Hepatic stellate cell (primary cell): ENCODE measurements around the gene RBM23.
A peak's percentile ranks its signal among the peaks of the same experiment; 100 is the strongest.
"Not testable (repeated sequence)": the region's sequence is repeated elsewhere in the genome, so short reads cannot be mapped to it uniquely, and the experiment has no call there.

Source experiments
- DNase-seq: peaks from one replicate; pipeline ENCODE4 v3.0.0; 2011; ENCODE audit warnings: low spot score

RBM23 gene

DNA sequence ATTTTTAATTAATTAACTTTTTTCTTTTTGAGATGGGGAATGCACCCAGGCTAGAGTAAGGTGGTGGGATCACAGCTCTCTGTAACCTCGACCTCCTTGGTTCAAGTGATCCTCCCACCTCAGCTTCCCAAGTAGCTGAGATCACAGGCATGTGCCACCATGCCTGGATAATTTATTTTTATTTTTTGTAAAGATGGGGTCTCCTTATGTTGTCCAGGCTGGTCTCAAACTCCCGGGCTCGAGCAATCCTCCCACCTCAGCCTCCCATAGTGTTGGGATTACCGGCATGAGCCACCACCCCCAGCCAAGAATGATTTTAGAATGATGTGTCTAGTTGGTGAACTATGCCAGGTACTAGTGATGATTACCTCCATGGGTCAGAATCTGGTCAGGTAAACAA, 54.0 kb downstream of the RBM23 start:
- DNase-seq: no peak

DNA sequence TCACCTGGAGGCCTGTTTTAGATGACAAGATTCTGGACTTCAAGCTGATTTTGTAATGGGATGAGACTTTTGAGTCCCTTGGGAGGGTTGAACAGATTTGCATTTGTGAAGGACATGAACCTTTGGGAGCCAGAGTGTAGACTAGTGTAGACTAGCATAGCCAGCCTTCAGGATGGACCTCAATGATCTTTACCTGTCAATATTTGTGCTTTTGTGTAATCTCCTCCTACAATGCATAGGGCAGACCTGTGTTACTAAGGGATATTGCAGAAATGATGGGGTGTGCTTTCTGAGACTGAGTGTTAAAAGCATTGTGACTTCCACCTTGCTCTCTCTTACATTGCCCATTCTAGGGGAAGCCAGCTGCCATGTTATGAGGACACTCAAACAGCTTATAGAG, 57.3 kb downstream of the RBM23 start:
- no peak for DNase-seq

DNA sequence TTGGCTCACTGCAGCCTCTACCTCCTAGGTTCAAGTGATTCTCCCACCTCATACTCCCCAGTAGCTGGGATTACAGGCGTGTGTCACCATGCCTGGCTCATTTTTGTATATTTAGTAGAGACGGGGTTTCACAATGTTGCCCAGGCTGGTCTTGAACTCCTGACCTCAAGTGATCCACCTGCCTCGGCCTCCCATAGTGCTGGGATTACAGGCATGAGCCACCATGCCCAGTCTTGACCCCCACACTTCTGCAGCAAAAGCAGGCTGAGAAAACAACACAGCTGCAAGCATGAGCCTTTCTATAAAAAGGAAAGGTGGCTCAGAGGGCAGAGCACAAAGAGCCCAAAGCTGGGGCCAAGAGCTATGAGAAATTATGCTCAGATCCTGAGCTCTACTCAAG, 58.6 kb downstream of the RBM23 start:
- DNase-seq: not testable (repeated sequence)

DNA sequence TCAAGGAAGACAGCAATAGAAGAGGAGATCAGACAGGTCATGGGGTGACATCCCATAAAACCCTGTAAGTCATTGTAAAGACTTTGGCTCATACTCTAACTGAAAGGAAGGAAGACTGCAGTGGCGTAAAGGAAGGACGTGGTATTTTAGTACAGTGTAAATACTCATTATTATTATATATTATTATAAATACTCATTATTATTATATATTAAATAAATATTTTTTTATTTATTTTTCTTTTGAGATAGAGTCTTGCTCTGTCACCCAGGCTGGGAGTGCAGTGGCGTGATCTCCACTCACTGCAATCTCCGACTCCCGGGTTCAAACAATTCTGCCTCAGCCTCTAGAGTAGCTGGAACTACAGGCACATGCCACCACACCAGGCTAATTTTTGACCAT, 62.5 kb downstream of the RBM23 start:
- DNase-seq: no peak

DNA sequence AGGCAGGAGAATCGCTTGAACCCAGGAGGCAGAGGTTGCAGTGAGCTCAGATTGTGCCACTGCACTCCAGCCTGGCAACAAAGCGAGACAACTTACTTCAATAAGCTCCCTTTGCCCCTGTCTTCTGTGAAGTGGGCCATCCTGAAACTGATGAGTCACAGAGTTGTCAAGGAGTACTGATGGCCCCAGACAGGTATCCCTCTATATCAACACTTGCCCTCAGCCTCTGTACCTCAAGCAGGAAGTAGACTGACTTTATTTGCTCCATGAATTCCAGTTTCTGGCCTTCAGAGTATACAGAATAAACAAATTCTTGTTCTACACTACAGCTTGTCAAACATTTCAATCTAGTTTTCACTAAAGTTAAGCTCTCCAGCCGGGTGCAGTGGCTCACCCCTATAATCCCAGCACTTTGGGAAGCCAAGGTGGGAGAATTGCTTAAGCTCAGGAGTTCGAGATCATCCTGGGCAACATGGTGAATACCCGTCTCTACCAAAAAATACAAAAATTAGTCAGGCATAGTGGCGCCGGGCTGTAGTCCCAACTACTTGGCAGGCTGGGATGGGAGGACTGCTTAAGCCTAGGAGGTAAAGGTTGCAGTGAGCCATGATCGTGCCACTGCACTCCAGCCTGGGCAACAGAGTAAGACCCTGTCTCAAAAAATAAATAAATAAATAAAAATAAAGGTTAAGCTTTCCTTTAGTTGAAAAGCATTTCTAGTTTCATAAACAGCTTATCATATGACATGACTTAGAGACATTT, 63.8 kb downstream of the RBM23 start:
- DNase-seq: no peak

DNA sequence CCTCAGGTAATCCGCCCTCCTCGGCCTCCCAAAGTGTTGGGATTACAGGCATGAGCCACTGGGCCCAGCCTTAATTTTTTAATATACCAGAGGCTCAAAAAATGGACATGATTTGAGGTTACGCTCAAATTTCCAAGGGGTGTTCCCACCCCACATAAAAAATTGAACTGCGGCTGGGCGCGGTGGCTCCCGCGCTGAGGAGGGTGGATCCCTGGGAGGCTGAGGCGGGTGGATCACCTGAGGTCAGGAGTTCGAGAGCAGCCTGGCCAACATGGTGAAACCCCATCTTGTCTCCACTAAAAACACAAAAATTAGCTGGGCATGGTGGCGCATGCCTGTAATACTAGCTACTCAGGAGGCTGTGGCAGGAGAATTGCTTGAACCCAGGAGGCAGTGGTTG, 64.7 kb downstream of the RBM23 start:
- not testable (repeated sequence) for DNase-seq

DNA sequence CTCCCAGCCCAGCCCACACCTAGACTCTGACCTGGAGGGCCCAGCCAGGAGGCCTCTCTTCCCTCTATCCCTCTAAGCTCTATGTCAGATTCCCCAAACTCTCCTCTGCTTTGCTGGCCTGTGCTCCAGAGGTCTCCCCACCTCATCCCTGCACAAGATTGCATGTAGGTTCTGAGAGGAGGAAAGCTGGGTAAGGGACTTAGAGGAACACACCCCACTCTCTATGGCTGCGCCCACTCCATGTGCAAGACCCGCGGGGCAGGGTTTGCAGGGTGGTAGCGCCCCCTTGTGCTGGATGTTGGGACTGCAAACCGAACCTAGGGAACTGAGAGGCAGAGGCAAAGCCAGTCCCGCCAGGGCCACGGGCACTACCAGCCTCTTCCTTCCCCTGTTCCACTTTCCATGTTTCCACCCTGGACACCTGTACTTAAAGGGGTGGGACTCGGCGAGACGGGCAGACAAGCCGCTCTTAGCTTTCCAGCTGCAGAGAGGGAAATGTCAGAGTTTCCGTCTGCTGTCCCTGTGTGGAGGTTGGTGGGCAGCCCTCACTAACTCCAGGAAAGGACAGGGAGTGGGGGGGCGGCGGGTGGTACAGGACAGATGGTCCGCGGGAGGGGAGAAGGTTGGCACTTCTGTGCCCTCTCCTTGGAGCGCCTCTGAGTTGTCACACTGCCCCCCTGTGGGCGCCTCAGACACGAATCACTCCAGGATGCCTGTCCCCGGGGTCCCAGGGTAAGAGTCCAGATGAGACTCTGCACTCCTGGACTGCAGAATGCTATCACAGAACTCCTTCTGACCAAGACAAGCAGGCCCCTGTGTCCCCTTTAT, 65.8 kb downstream of the RBM23 start:
- peak; percentile 78 for DNase-seq

DNA sequence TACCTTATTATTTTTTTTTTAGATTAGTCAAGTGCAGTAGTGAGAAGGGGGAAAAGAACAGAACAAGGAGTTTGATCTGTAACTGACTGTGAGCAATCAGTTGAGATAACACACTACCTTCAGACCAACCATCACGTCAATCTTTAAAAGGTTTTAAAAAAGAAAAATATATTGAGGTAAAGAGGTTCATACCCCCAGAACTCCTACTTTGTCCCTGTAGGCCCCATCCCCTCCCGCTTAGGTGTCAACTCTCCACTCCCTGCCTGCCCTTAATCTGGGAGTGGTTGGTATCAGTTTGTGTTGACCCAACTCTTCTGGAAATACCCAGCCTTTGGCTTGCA, 66.4 kb downstream of the RBM23 start:
- DNase-seq: no peak

DNA sequence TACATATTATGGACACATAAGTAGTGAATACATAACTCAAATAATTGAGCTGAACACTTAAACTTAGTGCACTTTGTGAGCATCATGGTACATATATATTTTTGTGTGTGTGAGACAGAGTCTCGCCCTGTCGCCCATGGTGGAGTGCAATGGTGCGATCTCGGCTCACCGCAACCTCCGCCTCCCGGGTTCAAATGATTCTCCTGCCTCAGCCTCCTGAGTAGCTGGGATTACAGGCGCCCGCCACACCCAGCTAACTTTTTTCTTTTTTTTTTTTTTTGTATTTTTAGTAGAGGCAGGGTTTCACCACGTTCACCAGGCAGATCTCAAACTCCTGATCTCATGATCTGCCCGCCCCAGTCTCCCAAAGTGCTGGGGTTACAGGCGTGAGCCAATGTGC, 66.8 kb downstream of the RBM23 start:
- DNase-seq: not testable (repeated sequence)

DNA sequence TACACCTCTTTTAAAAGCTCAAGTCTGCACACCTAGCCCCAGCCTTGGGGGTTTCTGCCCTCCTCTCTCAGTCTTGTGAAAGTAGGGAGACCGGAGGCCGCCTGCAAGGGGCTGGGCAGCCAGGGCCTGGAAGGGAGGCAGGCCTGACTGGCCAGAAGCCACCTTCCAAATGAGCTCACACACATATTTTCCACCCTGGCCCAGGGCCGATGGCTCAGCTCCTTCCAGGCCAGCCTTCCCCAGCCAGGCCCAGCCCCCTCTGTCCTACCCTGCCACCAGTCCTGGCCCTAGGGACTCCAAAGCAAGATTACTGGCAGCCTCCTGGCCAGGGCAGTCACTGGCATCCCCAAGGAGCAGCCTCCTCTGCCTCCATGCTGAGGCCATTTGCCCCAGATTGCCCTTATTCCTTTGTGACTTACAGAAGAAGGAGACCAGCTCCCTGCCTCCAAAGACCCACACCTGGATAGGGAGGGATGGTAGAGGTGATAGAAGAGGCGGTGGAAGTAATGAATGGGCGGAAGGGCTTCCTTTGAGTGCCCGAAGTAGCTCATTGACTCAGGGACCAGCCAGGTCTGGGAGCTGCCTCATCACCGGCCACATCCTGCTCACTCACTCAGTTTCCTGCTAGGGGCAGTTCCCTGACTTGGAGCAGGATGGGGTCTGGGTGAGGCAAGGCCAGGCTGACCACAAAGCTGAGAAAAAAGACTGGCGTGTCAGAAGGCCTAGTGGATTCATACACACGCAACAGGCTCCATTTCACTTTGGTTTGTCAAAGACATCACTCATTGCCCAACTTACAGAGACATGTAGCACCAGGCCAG, 67.8 kb downstream of the RBM23 start:
- peak; percentile 90 for DNase-seq

DNA sequence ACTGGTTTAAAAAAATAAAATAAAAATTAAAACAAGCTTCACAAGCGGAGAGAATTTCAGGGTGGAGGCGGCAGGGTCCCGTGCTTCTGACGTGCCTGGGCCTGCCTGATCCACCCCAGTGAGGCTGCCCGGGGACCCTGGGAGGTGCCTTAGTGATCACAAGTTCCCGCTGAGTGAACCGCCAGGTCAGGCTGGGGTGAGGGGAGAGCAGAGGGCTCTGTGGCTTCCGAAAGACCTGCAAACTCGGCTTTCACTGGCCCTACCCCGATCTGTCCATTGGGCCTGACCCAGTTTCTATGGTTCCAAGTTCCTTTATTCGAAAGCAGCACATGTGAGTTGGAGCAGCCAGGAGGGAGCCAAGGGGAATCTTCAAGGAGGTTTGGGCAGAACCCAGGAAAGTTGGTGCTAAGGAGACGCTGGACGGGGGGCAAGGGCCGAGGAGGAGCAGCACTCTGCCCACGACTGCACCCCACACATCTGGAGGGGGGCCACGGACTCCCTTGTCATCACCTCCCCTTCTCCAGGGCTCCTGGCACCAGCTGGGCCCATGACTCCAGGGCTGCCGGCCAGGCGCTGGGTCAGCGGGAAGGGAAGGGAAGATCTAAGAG, 69.6 kb downstream of the RBM23 start:
- DNase-seq: no peak

DNA sequence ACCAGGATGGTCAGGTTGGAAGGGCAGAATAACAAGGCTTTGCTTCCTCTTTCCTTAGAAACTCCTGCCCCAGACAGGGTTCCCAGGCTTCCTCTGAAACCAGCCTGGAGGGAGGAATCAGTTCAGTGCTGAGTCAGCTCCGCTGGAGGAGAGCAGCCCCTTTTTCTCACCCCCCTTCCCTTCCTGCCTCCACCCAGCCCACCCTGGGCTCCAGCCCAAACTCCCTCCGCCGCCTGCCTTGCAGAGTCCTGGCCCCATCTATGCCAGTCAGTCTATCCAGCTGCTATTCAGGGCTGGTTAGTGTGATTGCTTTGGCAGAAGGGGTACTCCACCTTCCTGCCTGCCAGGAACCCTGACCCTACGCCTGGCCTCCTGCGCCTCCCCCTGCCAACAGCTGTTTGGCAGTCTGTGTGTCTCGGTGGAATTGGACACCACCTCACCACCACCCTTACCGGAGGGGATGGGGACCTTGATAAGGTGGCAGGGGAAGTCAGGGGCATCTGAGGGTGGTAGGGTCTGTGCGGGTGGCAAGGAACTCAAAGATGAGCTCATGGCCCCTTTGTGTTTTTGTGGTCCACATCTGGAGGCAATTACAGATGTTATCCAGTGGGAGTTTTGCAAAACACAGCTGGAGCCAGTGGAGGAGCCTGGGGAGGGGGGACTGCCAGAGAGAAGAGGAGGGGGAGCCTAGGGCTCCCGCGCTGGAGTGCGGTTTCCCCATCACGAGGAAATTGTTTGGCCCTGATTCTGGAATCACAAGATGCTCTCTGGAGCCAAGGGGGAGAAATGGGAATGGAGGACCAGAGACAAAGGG, 70.4 kb downstream of the RBM23 start:
- DNase-seq: peak; percentile 65

DNA sequence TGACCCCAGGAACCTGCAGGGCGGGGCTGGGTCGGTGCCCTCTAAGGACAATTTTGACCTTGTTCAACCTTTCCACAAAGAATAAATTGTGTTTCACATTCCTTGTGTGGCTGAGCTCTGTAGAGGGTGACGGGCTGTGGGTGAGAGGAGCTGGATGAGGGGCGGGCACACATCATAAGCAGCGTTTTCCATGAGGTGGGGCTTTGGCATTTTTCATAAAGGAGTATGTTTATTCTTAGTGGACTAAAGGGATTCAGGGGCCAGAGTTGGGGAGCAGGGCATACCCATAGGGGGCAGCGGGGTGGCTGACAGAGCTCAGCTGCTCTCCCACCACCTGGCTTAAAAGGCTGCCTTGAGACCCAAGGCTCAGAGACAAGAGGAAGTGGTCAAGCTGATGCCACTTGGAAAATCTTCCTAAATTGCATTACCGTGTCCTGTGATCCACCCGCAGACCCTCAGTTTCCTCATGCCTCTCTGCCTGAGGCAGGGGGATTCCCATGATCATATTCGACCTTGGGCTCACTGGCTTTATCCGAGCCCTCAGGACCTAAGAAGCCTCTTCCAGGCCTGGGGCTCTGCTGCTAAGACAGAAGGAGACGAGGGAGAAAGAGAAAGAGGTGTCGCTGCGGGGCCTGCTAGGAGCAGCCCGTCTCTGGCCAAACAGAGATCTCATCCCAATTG, 71.1 kb downstream of the RBM23 start:
- peak; percentile 45 for DNase-seq

DNA sequence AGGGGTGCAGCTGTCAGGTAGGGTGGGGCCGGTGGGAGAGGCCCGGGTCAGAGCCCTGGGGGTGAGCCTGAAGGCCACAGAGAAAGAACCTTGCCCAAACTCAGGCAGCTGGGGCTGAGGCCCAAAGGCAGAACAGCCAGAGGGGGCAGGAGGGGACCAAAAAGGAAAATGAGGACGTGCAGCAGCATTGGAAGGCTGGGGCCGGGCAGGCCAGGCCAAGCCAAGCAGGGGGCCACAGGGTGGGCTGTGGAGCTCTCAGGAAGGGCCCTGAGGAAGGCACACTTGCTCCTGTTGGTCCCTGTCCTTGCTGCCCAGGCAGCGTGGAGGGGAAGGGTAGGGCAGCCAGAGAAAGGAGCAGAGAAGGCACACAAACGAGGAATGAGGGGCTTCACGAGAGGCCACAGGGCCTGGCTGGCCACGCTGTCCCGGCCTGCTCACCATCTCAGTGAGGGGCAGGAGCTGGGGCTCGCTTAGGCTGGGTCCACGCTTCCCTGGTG, 72.1 kb downstream of the RBM23 start:
- DNase-seq: no peak

DNA sequence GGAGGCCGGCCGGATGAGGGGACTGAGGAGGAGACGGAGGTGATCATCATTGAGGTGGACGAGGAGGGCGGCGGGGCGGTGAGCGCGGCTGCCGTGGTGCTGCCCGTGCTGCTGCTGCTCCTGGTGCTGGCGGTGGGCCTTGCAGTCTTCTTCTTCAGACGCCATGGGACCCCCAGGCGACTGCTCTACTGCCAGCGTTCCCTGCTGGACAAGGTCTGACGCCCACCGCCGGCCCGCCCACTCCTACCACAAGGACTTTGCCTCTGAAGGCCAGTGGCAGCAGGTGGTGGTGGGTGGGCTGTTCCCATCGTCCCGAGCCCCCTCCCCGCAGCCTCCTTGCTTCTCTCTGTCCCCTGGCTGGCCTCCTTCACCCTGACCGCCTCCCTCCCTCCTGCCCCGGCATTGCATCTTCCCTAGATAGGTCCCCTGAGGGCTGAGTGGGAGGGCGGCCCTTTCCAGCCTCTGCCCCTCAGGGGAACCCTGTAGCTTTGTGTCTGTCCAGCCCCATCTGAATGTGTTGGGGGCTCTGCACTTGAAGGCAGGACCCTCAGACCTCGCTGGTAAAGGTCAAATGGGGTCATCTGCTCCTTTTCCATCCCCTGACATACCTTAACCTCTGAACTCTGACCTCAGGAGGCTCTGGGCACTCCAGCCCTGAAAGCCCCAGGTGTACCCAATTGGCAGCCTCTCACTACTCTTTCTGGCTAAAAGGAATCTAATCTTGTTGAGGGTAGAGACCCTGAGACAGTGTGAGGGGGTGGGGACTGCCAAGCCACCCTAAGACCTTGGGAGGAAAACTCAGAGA, 72.9 kb downstream of the RBM23 start:
- no peak for DNase-seq

DNA sequence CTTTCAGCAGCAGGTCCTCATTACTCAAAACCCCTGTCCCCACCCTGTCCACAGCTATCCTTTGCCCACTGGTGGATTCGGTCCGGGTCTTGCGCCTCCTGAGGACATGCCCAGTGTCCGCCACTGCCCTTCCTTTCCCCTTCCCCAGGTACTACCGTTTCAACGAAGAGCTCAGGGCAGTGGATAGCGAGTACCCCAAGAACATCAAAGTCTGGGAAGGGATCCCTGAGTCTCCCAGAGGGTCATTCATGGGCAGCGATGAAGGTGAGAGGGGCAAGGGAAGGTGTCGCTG, 73.9 kb downstream of the RBM23 start:
- DNase-seq: no peak

DNA sequence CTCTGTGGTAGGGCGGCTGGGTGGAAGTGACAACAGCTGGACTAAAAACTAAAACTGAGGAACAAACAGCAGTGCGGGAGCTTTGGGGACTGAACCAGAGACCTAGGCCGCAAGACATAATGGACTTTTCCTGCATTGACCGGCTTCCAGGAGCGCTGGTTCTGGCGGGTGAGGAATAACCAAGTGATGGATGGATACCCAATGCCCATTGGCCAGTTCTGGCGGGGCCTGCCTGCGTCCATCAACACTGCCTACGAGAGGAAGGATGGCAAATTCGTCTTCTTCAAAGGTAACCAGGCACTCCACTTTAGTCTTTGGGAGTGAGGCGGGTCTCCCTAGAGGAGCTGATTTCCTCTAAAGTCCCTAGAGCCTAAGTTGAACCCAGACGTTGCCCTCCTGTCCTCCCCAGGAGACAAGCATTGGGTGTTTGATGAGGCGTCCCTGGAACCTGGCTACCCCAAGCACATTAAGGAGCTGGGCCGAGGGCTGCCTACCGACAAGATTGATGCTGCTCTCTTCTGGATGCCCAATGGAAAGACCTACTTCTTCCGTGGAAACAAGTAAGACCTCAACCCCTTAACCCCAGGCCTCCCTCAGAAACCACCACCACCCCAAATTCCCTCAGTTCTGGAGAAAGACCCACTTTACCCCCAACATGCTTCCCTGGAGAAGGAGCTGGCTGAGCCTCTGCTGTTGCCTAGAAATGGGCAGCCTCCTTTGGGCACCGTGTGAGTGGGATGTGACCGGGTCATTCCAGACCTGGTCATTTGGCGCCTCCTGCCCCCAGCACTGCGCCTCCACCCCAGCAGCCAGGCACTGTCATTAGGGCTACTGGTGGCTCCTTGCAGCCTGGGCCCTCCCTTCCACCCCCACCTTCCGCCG, 74.5 kb downstream of the RBM23 start:
- DNase-seq: no peak
